IMR-90 (cell line): ENCODE data around the gene UBE2QL1. TPM values are rescaled to one million over a fixed set of nuclear protein-coding genes. Genes with fewer than 3 reads are reported as not detected.

Experiments used
- ATAC-seq: fragments of 200-7000 bp; cut with Tn5 transposase; 2 replicates; pipeline ENCODE4 v1.9.1; 2020; ENCODE audit warnings: low read depth, mild to moderate bottlenecking, moderate library complexity
- BruUV-seq: library from RNA; stranded (reverse); fragments of 400-500 nt; replicated peaks from 2 replicates; lab custom pipeline; 2021; lab: Mats Ljungman, UMichigan
- CTCF ChIA-PET: fragments of 300-600 bp; formaldehyde crosslinking; extraction: SDS; loops from one replicate; lab custom pipeline; 2021; ENCODE audit warnings: antibody characterized with exemption; lab: Yijun Ruan, JAX
- POLR2A ChIA-PET: fragments of 300-600 bp; sonication (Branson Sonifier 250); formaldehyde crosslinking; loops from one replicate; lab custom pipeline; 2022; ENCODE audit warnings: antibody characterized with exemption; ENCODE audit not compliant: unreplicated experiment; lab: Charles Lee
- DNase-seq: peaks from one replicate; pipeline ENCODE4 v3.0.0; 2013
- H2AFZ ChIP-seq: replicated peaks from 2 replicates; pipeline ENCODE3; 2013; ENCODE audit warnings: low read length, mild to moderate bottlenecking; ENCODE audit not compliant: poor library complexity
- H2AK5ac ChIP-seq: 2 replicates; pipeline ENCODE4 v1.6.1; 2013; ENCODE audit warnings: low read depth, low read length, inconsistent platforms
- H2AK9ac ChIP-seq: replicated peaks from 2 replicates; pipeline ENCODE3; 2013; ENCODE audit warnings: mild to moderate bottlenecking, low read depth, low read length, moderate library complexity; ENCODE audit not compliant: poor library complexity
- H2BK120ac ChIP-seq: 2 replicates; pipeline ENCODE4 v1.6.1; 2013; ENCODE audit warnings: low read depth, low read length, inconsistent platforms
- H2BK15ac ChIP-seq: 3 replicates; pipeline ENCODE4 v1.6.1; 2013; ENCODE audit warnings: low read depth, low read length, inconsistent platforms
- H2BK20ac ChIP-seq: 2 replicates; pipeline ENCODE4 v1.6.1; 2013; ENCODE audit warnings: low read depth, mild to moderate bottlenecking, inconsistent platforms, low read length, moderate library complexity
- H2BK5ac ChIP-seq: 2 replicates; pipeline ENCODE4 v1.6.1; 2013; ENCODE audit warnings: mild to moderate bottlenecking, low read depth, low read length, inconsistent platforms; ENCODE audit not compliant: poor library complexity, severe bottlenecking
- H3K14ac ChIP-seq: replicated peaks from 2 replicates; pipeline ENCODE4 v1.6.1; 2013; ENCODE audit warnings: low read depth, low read length, inconsistent platforms
- H3K18ac ChIP-seq: 2 replicates; pipeline ENCODE4 v1.6.1; 2013; ENCODE audit warnings: low read depth, low read length, control low read depth
- H3K23ac ChIP-seq: 2 replicates; pipeline ENCODE4 v1.6.1; 2013; ENCODE audit warnings: low read depth, low read length, inconsistent platforms
- H3K27ac ChIP-seq: 2 replicates; pipeline ENCODE4 v1.5.1; 2013; ENCODE audit warnings: mild to moderate bottlenecking, control low read depth, low read length; ENCODE audit not compliant: insufficient read depth
- H3K27me3 ChIP-seq: 2 replicates; pipeline ENCODE4 v1.6.1; 2013; ENCODE audit warnings: low read length; ENCODE audit not compliant: control insufficient read depth, insufficient read depth
- H3K36me3 ChIP-seq: 2 replicates; pipeline ENCODE4 v1.6.1; 2013; ENCODE audit warnings: low read length, mixed read lengths; ENCODE audit not compliant: control insufficient read depth, insufficient read depth
- H3K4ac ChIP-seq: 2 replicates; pipeline ENCODE4 v1.6.1; 2013; ENCODE audit warnings: low read depth, low read length, inconsistent platforms
- H3K4me1 ChIP-seq: 2 replicates; pipeline ENCODE4 v1.6.1; 2013; ENCODE audit warnings: low read length, mixed read lengths; ENCODE audit not compliant: control insufficient read depth, insufficient read depth
- H3K4me2 ChIP-seq: 2 replicates; pipeline ENCODE4 v1.6.1; 2013; ENCODE audit warnings: low read depth, mild to moderate bottlenecking, control low read depth, low read length, moderate library complexity
- H3K4me3 ChIP-seq: 2 replicates; pipeline ENCODE4 v1.5.1; 2013; ENCODE audit warnings: low read depth, mild to moderate bottlenecking, control low read depth, low read length, moderate library complexity; ENCODE audit not compliant: insufficient read depth
- H3K56ac ChIP-seq: 2 replicates; pipeline ENCODE4 v1.6.1; 2013; ENCODE audit warnings: low read length, inconsistent platforms; ENCODE audit not compliant: insufficient read depth; ENCODE audit errors: extremely low read depth
- H3K79me1 ChIP-seq, 2 experiments: 2 replicates each; pipeline ENCODE4 v1.6.1; 2013; ENCODE audit warnings: low read length in 2 of 2, inconsistent platforms in 1 of 2, low read depth in 1 of 2
- H3K9ac ChIP-seq: 2 replicates; pipeline ENCODE4 v1.6.1; 2013; ENCODE audit warnings: low read depth, low read length, control low read depth
- H3K9me1 ChIP-seq: 2 replicates; pipeline ENCODE4 v1.6.1; 2013; ENCODE audit warnings: low read length, inconsistent platforms; ENCODE audit not compliant: insufficient read depth
- H3K9me3 ChIP-seq: 2 replicates; pipeline ENCODE4 v1.6.1; 2013; ENCODE audit warnings: low read length; ENCODE audit not compliant: control insufficient read depth, insufficient read depth
- H4K20me1 ChIP-seq: 2 replicates; pipeline ENCODE4 v1.6.1; 2013; ENCODE audit warnings: low read length, inconsistent platforms; ENCODE audit not compliant: insufficient read depth
- H4K5ac ChIP-seq: 2 replicates; pipeline ENCODE4 v1.6.1; 2013; ENCODE audit warnings: mild to moderate bottlenecking, low read depth, low read length, control low read depth
- H4K8ac ChIP-seq, 2 experiments: 2 replicates each; pipeline ENCODE4 v1.6.1; 2013; ENCODE audit warnings: low read depth in 2 of 2, low read length in 2 of 2, control low read depth in 1 of 2, inconsistent platforms in 1 of 2
- H4K91ac ChIP-seq: 2 replicates; pipeline ENCODE4 v1.6.1; 2013; ENCODE audit warnings: low read depth, low read length, inconsistent platforms; ENCODE audit not compliant: insufficient read depth
- BHLHE40 ChIP-seq: fragments of 150-350 bp; IDR thresholded peaks from 2 replicates; pipeline ENCODE4 v1.6.1; 2016; ENCODE audit warnings: mild to moderate bottlenecking, low read depth, low read length
- CEBPB ChIP-seq: IDR thresholded peaks from 2 replicates; pipeline ENCODE4 v1.6.1; 2012; ENCODE audit warnings: low read depth, low read length, improper control_type of control experiment
- CHD1 ChIP-seq: IDR thresholded peaks from 2 replicates; pipeline ENCODE4 v1.6.1; 2012; ENCODE audit warnings: low read depth, low read length, improper control_type of control experiment
- FOS ChIP-seq: fragments of 150-350 bp; IDR thresholded peaks from 2 replicates; pipeline ENCODE4 v1.6.1; 2016; ENCODE audit warnings: low read depth, low read length
- MAFK ChIP-seq: IDR thresholded peaks from 2 replicates; pipeline ENCODE4 v1.6.1; 2012; ENCODE audit warnings: low read depth, low read length, improper control_type of control experiment
- MAZ ChIP-seq: IDR thresholded peaks from 2 replicates; pipeline ENCODE4 v1.6.1; 2012; ENCODE audit warnings: low read depth, mild to moderate bottlenecking, low read length, improper control_type of control experiment, moderate library complexity, borderline replicate concordance
- MXI1 ChIP-seq: IDR thresholded peaks from 2 replicates; pipeline ENCODE4 v1.6.1; 2012; ENCODE audit warnings: low read depth, mild to moderate bottlenecking, low read length, moderate library complexity, borderline replicate concordance
- NFE2L2 ChIP-seq: fragments of 150-350 bp; IDR thresholded peaks from 2 replicates; pipeline ENCODE4 v1.6.1; 2016; ENCODE audit warnings: low read depth, mild to moderate bottlenecking, low read length
- RAD21 ChIP-seq: IDR thresholded peaks from 2 replicates; pipeline ENCODE4 v1.6.1; 2012; ENCODE audit warnings: low read length, improper control_type of control experiment
- RCOR1 ChIP-seq: IDR thresholded peaks from 2 replicates; pipeline ENCODE4 v1.6.1; 2012; ENCODE audit warnings: mild to moderate bottlenecking, low read length, improper control_type of control experiment; ENCODE audit not compliant: insufficient replicate concordance
- RFX5 ChIP-seq: IDR thresholded peaks from 2 replicates; pipeline ENCODE4 v1.8.0; 2012; ENCODE audit warnings: low read depth, mild to moderate bottlenecking, low read length, moderate library complexity
- SMC3 ChIP-seq: fragments of 150-350 bp; IDR thresholded peaks from 2 replicates; pipeline ENCODE4 v1.6.1; 2016; ENCODE audit warnings: low read depth, mild to moderate bottlenecking, antibody characterized with exemption, low read length, moderate library complexity
- WGBS, 2 experiments: methylation state at CpG; one replicate each; pipeline versions ENCODE4 v1.1.5 to v1.1.7; 2013; ENCODE audit warnings: missing lambda C conversion rate in 2 of 2; ENCODE audit not compliant: insufficient read length in 1 of 2; ENCODE audit errors: extremely low coverage in 2 of 2; 5-methylcytosine and 5-hydroxymethylcytosine counted together
- dilution Hi-C: fragments of 300-500 bp; cut with HindIII; formaldehyde crosslinking; loops from one replicate; pipeline ENCODE4 v1.14.3; 2018; ENCODE audit warnings: low sequenced_read_pairs; ENCODE audit not compliant: unreplicated experiment
- in situ Hi-C: fragments of 300-500 bp; cut with MboI; formaldehyde crosslinking; loops from 3 replicates; pipeline ENCODE4 v1.14.3; 2019; ENCODE audit warnings: low sequenced_read_pairs, inconsistent platforms, mixed read lengths
- intact Hi-C: fragments of 100-400 bp; cut with micrococcal nuclease; formaldehyde crosslinking; loops from 2 replicates; pipeline ENCODE4 v1.10.0; 2022
- polyA plus RNA-seq, 3 experiments: library from polyadenylated mRNA; depleted of rRNA; stranded (reverse); fragments of >200 nt; gene quantifications; 2 replicates each; pipeline ENCODE4 v1.2.3, GENCODE V29; 2012; ENCODE audit warnings: low replicate concordance in 1 of 3
- total RNA-seq: library from RNA; depleted of rRNA; stranded (reverse); fragments of >200 nt; gene quantifications from 2 replicates; pipeline ENCODE4 v1.2.3, GENCODE V29; 2012
- TF ChIP-seq, protein P1 (sequence below): fragments of 150-350 bp; IDR thresholded peaks from 2 replicates; pipeline ENCODE4 v1.6.1; 2017; ENCODE audit warnings: mild to moderate bottlenecking, antibody characterized with exemption, low read length, low read depth
- TF ChIP-seq, protein P2 (sequence below): fragments of 150-350 bp; IDR thresholded peaks from 2 replicates; pipeline ENCODE4 v1.6.1; 2016; ENCODE audit warnings: low read depth, mild to moderate bottlenecking, low read length, moderate library complexity, borderline replicate concordance

UBE2QL1 gene
- total and polyA plus RNA-seq, 2 of the 4 experiments (the other 2 are of a cell fraction), result not detected

DNA sequence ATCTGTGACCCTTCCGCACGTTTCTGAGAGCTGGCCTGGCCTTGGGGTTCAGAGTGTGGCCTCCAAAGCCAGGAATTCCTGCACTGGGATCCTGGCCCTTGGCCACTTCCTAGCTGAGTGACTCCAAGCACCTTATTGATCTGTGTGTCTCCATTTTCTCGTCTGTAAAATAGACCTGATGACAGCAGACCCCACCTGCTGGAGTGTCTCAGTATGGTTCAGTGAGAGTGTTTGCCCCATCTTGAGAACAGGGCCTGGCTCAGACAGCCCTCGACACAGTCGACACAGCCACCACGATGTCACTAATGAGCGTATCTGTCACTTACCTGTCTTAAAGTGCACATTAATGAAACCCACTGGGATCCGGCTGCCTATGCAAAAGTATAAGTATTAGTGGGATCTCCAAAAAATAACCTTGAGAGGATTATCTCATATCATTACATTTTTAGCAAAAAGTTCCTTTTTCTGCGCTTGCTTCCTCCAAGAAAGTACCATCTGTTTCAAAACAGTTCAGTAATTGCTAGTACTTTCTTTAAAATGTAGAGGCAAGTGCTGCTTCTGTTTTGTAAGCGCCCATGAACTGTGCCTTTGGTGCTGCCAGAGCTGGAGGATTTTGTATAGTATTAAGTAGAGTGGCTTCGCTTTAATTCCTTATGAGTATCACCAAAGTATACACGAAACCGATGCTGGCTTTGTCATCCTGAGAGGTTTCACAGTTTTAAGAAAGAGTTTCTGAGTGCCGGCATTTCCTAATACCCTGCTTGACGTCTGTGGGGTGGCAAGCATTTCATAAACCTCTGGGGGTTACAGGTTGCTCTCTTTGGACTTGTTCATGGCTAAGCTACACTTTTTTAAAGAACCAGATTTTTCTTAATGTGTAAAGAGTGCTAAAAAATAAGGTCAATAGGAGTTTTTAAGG, 31.7 kb downstream of the UBE2QL1 start:
- H3K4me2 ChIP-seq, result no peak overlapping the region
- H4K8ac ChIP-seq, result no peak overlapping the region
- no peak overlapping the region for H3K9ac ChIP-seq
- H3K14ac ChIP-seq, result no peak overlapping the region
- WGBS, 2 experiments, result 60% methylated on average over 2 of the region's 15 CpGs; no CpG with 5 or more reads in 1 of the 2 experiments
- no peak for DNase-seq
- H4K91ac ChIP-seq, result no peak overlapping the region
- H3K79me1 ChIP-seq, result no peaks in the 10 kb centered on the region
- H2BK20ac ChIP-seq, result no peak overlapping the region
- no peak overlapping the region for H2AFZ ChIP-seq
- no peak overlapping the region for H2BK15ac ChIP-seq
- no peaks in the 10 kb centered on the region for H4K20me1 ChIP-seq
- H2AK5ac ChIP-seq, result no peak overlapping the region
- H2AK9ac ChIP-seq, result no peak overlapping the region
- H3K9me3 ChIP-seq, result no peaks in the 10 kb centered on the region
- no peak overlapping the region for H3K27ac ChIP-seq
- no peak overlapping the region for H3K18ac ChIP-seq
- H3K23ac ChIP-seq, result no peak overlapping the region
- in situ Hi-C loops, result no loop called here
- no peaks in the 10 kb centered on the region for H3K9me1 ChIP-seq
- H3K4me3 ChIP-seq, result no peak overlapping the region
- dilution Hi-C loops, result no loop called here
- H3K36me3 ChIP-seq, result no peaks in the 10 kb centered on the region
- ChIA-PET POLR2A (no interaction called here), CTCF (no interaction called here)
- H3K4me1 ChIP-seq, result no peaks in the 10 kb centered on the region
- H2BK5ac ChIP-seq, result no peak overlapping the region
- no TSS peak for BruUV-seq
- H3K27me3 ChIP-seq, result no peaks in the 10 kb centered on the region
- H3K4ac ChIP-seq, result no peak overlapping the region
- intact Hi-C loops, result no loop called here
- H2BK120ac ChIP-seq, result no peak overlapping the region
- no peak overlapping the region for H3K56ac ChIP-seq
- H4K5ac ChIP-seq, result no peak overlapping the region
- ATAC-seq, result no peak
- TF ChIP-seq SMC3 (no peak), CHD1 (no peak), RAD21 (no peak), MXI1 (no peak), CEBPB (no peak), FOS (no peak), MAFK (no peak), MAZ (no peak), BHLHE40 (no peak), NFE2L2 (no peak), RCOR1 (no peak), RFX5 (no peak)
- TF ChIP-seq, protein P1, sequence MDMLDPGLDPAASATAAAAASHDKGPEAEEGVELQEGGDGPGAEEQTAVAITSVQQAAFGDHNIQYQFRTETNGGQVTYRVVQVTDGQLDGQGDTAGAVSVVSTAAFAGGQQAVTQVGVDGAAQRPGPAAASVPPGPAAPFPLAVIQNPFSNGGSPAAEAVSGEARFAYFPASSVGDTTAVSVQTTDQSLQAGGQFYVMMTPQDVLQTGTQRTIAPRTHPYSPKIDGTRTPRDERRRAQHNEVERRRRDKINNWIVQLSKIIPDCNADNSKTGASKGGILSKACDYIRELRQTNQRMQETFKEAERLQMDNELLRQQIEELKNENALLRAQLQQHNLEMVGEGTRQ, result no peak
- TF ChIP-seq, protein P2, sequence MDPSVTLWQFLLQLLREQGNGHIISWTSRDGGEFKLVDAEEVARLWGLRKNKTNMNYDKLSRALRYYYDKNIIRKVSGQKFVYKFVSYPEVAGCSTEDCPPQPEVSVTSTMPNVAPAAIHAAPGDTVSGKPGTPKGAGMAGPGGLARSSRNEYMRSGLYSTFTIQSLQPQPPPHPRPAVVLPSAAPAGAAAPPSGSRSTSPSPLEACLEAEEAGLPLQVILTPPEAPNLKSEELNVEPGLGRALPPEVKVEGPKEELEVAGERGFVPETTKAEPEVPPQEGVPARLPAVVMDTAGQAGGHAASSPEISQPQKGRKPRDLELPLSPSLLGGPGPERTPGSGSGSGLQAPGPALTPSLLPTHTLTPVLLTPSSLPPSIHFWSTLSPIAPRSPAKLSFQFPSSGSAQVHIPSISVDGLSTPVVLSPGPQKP, result no peak
